ENCODE data around the gene GAA. TPM values are rescaled to one million over a fixed set of nuclear protein-coding genes. Genes with fewer than 3 reads are reported as not detected.

GAA gene
- total RNA-seq, 2 experiments from 2014 or later = 28.0 to 29.6 TPM

GRCh38 chr17:80108036-80108971 lies 6.9 kb downstream of the GAA start:
- Mint-ChIP-seq H3K4me1 (ENCODE audit: low read depth) (no peaks in the 10 kb centered on the region), H3K27ac (no peak overlapping the region), H3K9me3 (no peaks in the 10 kb centered on the region), H3K27me3 (no peaks in the 10 kb centered on the region), H3K4me3 (no peak overlapping the region), H3K36me3 (no peaks in the 10 kb centered on the region)
- ChIA-PET CTCF (no interaction called here), POLR2A (no interaction called here)
- no peak for DNase-seq
- intact Hi-C loops (cut with micrococcal nuclease) = no loop called here

DNA sequence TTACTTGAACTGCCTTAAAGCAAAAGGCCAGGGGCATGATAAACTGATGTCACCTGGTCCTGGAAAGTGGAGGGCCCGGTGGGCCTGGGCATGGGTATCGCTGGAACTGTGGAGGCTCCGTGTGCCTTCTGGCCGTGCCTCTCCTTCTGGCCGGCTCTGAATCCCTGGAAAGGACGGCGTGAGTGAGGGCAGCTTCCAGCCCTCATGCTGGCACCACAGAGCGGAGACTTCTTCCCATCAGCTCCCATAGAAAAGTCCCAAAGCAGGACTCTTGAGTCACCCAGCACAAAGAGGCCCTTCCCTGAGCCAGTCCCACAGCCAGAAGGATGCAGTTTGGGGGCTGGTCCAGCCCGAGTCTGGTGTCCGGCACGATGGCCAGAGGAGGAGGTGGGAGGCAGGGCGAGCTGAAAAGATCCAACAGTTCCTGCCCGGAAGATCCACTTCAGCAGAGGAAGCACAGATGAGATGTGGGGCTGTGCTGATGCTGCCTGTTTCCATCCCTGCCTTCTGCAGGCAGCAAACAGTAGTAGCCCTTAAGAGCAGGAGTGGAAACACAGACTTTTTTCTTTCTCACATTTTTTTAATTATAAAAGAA lies 7.8 kb downstream of the GAA start:
- POLR2A ChIA-PET = no interaction called here
- CTCF ChIA-PET = no interaction called here
- Mint-ChIP-seq H3K4me1 (ENCODE audit: low read depth) (no peaks in the 10 kb centered on the region), H3K27ac (no peak overlapping the region), H3K9me3 (no peaks in the 10 kb centered on the region), H3K27me3 (no peaks in the 10 kb centered on the region), H3K36me3 (no peaks in the 10 kb centered on the region), H3K4me3 (no peak overlapping the region)
- DNase-seq = no peak
- intact Hi-C loops (cut with micrococcal nuclease) = no loop called here

- CTCF ChIA-PET = no interaction called here
- Mint-ChIP-seq H3K36me3 (no peaks in the 10 kb centered on the region), H3K4me3 (no peak overlapping the region), H3K4me1 (ENCODE audit: low read depth) (no peaks in the 10 kb centered on the region), H3K9me3 (peaks cover 4% of the 10 kb centered on the region), H3K27me3 (no peaks in the 10 kb centered on the region), H3K27ac (no peak overlapping the region)
- POLR2A ChIA-PET = no interaction called here
- intact Hi-C loops (cut with micrococcal nuclease) = no loop called here
- no peak for DNase-seq
These were observed 8.5 kb downstream of the GAA start for GRCh38 chr17:80109713-80110446.

- no peak overlapping the region for H3K27ac Mint-ChIP-seq
- ChIA-PET CTCF (no interaction called here), POLR2A (no interaction called here)
- no peak overlapping the region for H3K4me3 Mint-ChIP-seq
- no peak for DNase-seq
- peaks cover 2% of the 10 kb centered on the region for H3K4me1 Mint-ChIP-seq (ENCODE audit: low read depth)
- H3K27me3 Mint-ChIP-seq = no peaks in the 10 kb centered on the region
- H3K36me3 Mint-ChIP-seq = no peaks in the 10 kb centered on the region
- intact Hi-C loops (cut with micrococcal nuclease) = no loop called here
- H3K9me3 Mint-ChIP-seq = peaks cover 9% of the 10 kb centered on the region
These were observed 9.0 kb downstream of the GAA start for GRCh38 chr17:80110447-80110812.

DNA sequence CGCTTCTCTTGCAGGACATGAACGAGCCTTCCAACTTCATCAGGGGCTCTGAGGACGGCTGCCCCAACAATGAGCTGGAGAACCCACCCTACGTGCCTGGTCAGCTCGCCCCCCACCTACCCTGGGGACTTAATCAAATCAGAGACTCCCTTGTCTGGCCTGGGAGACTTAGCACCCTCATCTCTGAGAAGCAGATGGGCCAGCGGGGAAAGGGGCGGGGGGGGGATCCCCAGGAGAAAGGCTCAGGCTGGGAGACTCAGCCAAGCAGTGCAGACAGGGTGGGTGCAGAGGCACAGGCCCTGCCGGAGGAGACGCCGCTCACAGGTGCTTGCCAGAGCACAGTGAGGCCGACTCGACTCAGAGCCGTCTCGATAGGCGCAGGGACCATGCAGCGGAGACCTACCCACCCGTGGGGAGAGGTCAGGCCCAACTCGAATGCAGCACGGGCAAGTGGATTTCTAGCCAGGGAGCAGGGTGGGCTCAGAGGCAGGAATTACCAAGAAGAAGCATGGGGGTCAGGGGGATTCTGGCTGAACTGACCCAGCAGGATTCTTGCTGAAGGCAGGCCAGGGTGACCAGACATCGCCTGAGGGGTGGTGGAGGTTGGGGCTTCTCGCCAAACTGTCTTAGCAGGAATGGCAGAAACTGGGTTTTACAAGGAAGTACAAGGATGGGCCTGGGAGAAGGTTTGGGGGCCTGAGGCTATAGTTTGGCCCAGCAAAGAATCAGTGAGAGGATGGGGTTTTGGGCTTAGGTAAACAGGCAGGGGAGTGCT lies 9.7 kb downstream of the GAA start:
- no peak for DNase-seq
- POLR2A ChIA-PET = no interaction called here
- Mint-ChIP-seq H3K27ac (no peak overlapping the region), H3K36me3 (no peaks in the 10 kb centered on the region), H3K4me3 (no peak overlapping the region), H3K9me3 (peaks cover 11% of the 10 kb centered on the region), H3K27me3 (no peaks in the 10 kb centered on the region), H3K4me1 (ENCODE audit: low read depth) (peaks cover 2% of the 10 kb centered on the region)
- intact Hi-C loops (cut with micrococcal nuclease) = no loop called here
- CTCF ChIA-PET = no interaction called here

GRCh38 chr17:80111702-80112470 lies 10.5 kb downstream of the GAA start:
- CTCF ChIA-PET = interaction anchor here (1.1 to 1.9 kb wide), 2 partner anchors 10 to 29 kb away, joined by 5 to 6 read pairs; partner anchors contain the start of gene GAA
- intact Hi-C loops (cut with micrococcal nuclease) = no loop called here
- Mint-ChIP-seq H3K9me3 (peaks cover 11% of the 10 kb centered on the region), H3K36me3 (no peaks in the 10 kb centered on the region), H3K27me3 (no peaks in the 10 kb centered on the region), H3K4me1 (ENCODE audit: low read depth) (peaks cover 2% of the 10 kb centered on the region), H3K27ac (no peak overlapping the region), H3K4me3 (no peak overlapping the region)
- POLR2A ChIA-PET = no interaction called here
- no peak for DNase-seq

DNA sequence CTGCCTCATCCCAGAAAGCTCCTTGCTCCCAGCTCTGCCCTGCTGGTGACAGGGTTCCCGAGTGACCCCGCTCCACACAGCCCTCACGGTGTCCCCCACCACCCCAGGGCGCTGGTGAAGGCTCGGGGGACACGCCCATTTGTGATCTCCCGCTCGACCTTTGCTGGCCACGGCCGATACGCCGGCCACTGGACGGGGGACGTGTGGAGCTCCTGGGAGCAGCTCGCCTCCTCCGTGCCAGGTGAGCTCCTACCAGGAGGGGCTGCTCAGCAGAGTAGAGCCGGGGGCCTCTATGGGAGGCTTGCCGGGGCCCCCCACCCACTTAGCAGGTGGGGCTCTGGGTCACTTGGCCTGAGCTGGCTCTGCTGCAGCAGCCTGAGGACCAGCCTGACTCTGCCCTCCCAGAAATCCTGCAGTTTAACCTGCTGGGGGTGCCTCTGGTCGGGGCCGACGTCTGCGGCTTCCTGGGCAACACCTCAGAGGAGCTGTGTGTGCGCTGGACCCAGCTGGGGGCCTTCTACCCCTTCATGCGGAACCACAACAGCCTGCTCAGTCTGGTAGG lies 11.2 kb downstream of the GAA start:
- H3K36me3 Mint-ChIP-seq = no peaks in the 10 kb centered on the region
- H3K27me3 Mint-ChIP-seq = no peaks in the 10 kb centered on the region
- no peak overlapping the region for H3K4me3 Mint-ChIP-seq
- H3K9me3 Mint-ChIP-seq = peaks cover 11% of the 10 kb centered on the region
- intact Hi-C loops (cut with micrococcal nuclease) = no loop called here
- ChIA-PET POLR2A (no interaction called here), CTCF (interaction anchor here (1.1 to 1.9 kb wide), 2 partner anchors 11 to 30 kb away, joined by 5 to 6 read pairs; partner anchors contain the start of gene GAA)
- H3K4me1 Mint-ChIP-seq (ENCODE audit: low read depth) = peaks cover 2% of the 10 kb centered on the region
- no peak overlapping the region for H3K27ac Mint-ChIP-seq
- DNase-seq = no peak

- POLR2A ChIA-PET = no interaction called here
- no peak overlapping the region for H3K27ac Mint-ChIP-seq
- intact Hi-C loops (cut with micrococcal nuclease) = no loop called here
- CTCF ChIA-PET = interaction anchor here (1.9 kb wide), 1 partner anchor 30 kb away, joined by 6 read pairs; no protein-coding TSS in a partner anchor
- no peaks in the 10 kb centered on the region for H3K36me3 Mint-ChIP-seq
- no peaks in the 10 kb centered on the region for H3K27me3 Mint-ChIP-seq
- DNase-seq = no peak
- H3K9me3 Mint-ChIP-seq = peaks cover 11% of the 10 kb centered on the region
- H3K4me3 Mint-ChIP-seq = no peak overlapping the region
- peaks cover 2% of the 10 kb centered on the region for H3K4me1 Mint-ChIP-seq (ENCODE audit: low read depth)
These were observed 11.7 kb downstream of the GAA start for GRCh38 chr17:80113033-80113484.

DNA sequence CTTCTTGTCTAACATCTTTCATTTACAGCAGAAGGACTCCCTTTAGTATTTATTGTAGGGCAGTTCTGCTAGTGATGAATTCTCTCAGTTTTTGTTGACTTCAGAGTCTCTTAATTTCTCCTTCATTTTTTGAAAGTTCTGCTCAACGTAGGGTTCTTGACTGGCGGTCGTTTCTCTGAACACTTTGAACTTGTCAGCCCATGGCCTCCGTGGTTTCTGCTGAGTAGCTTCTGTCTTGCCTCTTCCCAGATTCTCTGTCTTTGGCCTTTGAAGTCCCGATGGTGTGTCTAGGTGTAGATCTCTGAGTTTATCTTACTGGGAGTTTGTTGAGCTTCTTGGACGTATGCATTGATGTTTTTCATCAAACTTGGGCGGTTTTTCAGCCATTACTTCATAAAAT lies 13.4 kb downstream of the GAA start:
- DNase-seq = no peak
- Mint-ChIP-seq H3K4me1 (ENCODE audit: low read depth) (peaks cover 2% of the 10 kb centered on the region), H3K9me3 (peaks cover 11% of the 10 kb centered on the region), H3K36me3 (no peaks in the 10 kb centered on the region), H3K27me3 (no peaks in the 10 kb centered on the region), H3K4me3 (no peak overlapping the region), H3K27ac (no peak overlapping the region)
- ChIA-PET POLR2A (no interaction called here), CTCF (interaction anchor here (1.6 kb wide), 1 partner anchor 13 kb away, joined by 4 read pairs; the partner anchor contains the start of gene GAA)
- intact Hi-C loops (cut with micrococcal nuclease) = no loop called here

- Mint-ChIP-seq H3K4me1 (ENCODE audit: low read depth) (peaks cover 2% of the 10 kb centered on the region), H3K36me3 (no peaks in the 10 kb centered on the region), H3K4me3 (no peak overlapping the region), H3K27ac (no peak overlapping the region), H3K9me3 (peaks cover 11% of the 10 kb centered on the region), H3K27me3 (no peaks in the 10 kb centered on the region)
- ChIA-PET POLR2A (no interaction called here), CTCF (interaction anchor here (0.8 to 2.0 kb wide), 3 partner anchors 14 to 606 kb away, joined by 3 to 10 read pairs (median 4); partner anchors contain the start of gene GAA)
- no peak for DNase-seq
- intact Hi-C loops (cut with micrococcal nuclease) = no loop called here
These were observed 13.8 kb downstream of the GAA start for GRCh38 chr17:80115159-80115558.

Measured in activated CD4-positive, alpha-beta memory T cell treated with anti-CD3 and anti-CD28 coated beads for 36 hours (primary cell).